HG03469 (cell line): ENCODE data around the gene ALG10B.
"Not testable (repeated sequence)": the region's sequence is repeated elsewhere in the genome, so short reads cannot be mapped to it uniquely, and the experiment has no call there.

Experiments used
- ATAC-seq: cut with Tn5 transposase; IDR thresholded peaks from one replicate; pipeline ENCODE4 v1.9.1; 2021; ENCODE audit warnings: mild to moderate bottlenecking, moderate library complexity, moderate number of reproducible peaks; ENCODE audit not compliant: unreplicated experiment

The ALG10B gene

GRCh38 chr12:38316391-38317129 lies at the start of gene ALG10B:
Gene ALG10B (plus strand): TSS chr12:38316774. CDS start chr12:38316894, 120 bp downstream.
- ATAC-seq: peak; percentile 100

- no peak for ATAC-seq
These were observed 48.0 kb upstream of the ALG10B start for GRCh38 chr12:38268612-38269011.

- ATAC-seq: no peak
These were observed 46.7 kb upstream of the ALG10B start for GRCh38 chr12:38269897-38270296.

GRCh38 chr12:38279756-38280155 lies 36.8 kb upstream of the ALG10B start:
- no peak for ATAC-seq

- ATAC-seq: no peak
These were observed 33.7 kb upstream of the ALG10B start for GRCh38 chr12:38282886-38283285.

- no peak for ATAC-seq
These were observed 27.2 kb upstream of the ALG10B start for GRCh38 chr12:38289396-38289795.

- ATAC-seq: no peak
These were observed 25.4 kb upstream of the ALG10B start for GRCh38 chr12:38291160-38291559.

- not testable (repeated sequence) for ATAC-seq
These were observed 13.6 kb upstream of the ALG10B start for GRCh38 chr12:38302972-38303371.

GRCh38 chr12:38321966-38322365 lies 5.4 kb downstream of the ALG10B start:
- not testable (repeated sequence) for ATAC-seq

GRCh38 chr12:38324912-38325311 lies 8.3 kb downstream of the ALG10B start:
- no peak for ATAC-seq

GRCh38 chr12:38327356-38327755 lies 10.8 kb downstream of the ALG10B start:
- ATAC-seq: no peak

- ATAC-seq: peak; percentile 49
These were observed 11.8 kb downstream of the ALG10B start for GRCh38 chr12:38328306-38328895.

- ATAC-seq: not testable (repeated sequence)
These were observed 13.8 kb downstream of the ALG10B start for GRCh38 chr12:38330414-38330813.

- ATAC-seq: no peak
These were observed 16.2 kb downstream of the ALG10B start for GRCh38 chr12:38332814-38333213.

- ATAC-seq: no peak
These were observed 25.9 kb downstream of the ALG10B start for GRCh38 chr12:38342444-38342843.

GRCh38 chr12:38343256-38343655 lies 26.7 kb downstream of the ALG10B start:
- ATAC-seq: not testable (repeated sequence)

GRCh38 chr12:38343916-38344315 lies 27.3 kb downstream of the ALG10B start:
- ATAC-seq: not testable (repeated sequence)

- peak; percentile 100 for ATAC-seq
These were observed 34.0 kb downstream of the ALG10B start for GRCh38 chr12:38350342-38351174.

- not testable (repeated sequence) for ATAC-seq
These were observed 34.6 kb downstream of the ALG10B start for GRCh38 chr12:38351175-38351508.

GRCh38 chr12:38367506-38367905 lies 50.9 kb downstream of the ALG10B start:
- ATAC-seq: no peak

- ATAC-seq: no peak
These were observed 53.7 kb downstream of the ALG10B start for GRCh38 chr12:38370311-38370710.

GRCh38 chr12:38373784-38374183 lies 57.2 kb downstream of the ALG10B start:
- no peak for ATAC-seq
